ENCODE data around the gene OTUD5. TPM values are rescaled to one million over a fixed set of nuclear protein-coding genes. Genes with fewer than 3 reads are reported as not detected.
A peak's percentile ranks its signal among the peaks of the same experiment; 100 is the strongest.

Gene OTUD5
- total and polyA plus RNA-seq, 2 of the 13 experiments (the other 11 are each of a cell fraction or from before 2014, with no cell fraction given): 18.4 to 42.2 TPM

DNA sequence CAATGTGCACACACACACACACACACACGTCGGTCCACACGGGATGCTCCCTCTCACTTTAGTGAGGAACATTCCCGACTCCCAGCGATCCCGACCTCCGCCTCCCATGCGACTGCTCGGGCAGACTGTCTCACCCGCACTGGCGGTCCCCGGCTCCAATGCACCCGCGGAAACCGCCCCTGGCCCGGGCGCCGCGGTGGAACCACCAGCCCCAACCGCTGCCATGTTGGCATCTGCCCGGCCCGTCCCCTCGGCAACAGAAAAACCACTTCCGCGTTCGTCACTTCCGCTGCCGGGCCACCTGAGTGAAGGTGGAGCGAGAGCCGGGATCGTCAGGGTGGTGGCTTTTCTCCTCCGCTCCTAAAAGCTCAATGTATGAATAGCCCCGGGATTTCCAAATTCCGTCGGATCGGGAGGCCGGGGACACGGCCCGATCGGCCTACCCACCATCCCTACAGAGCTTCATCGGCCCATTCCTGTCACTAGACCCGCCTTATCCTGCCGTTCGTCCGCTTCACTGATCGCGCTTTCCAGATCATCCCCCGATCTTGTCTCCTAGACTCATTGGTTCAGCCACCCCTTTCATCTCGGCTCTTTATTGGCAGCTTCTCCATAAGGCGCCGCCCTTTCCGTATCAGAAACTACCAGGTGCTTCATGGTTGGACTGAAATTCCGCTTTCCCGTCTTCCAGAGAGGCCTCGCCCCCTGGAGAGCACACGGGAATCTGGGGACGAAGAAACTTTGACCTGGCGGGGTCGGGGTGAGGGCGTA lies 45.8 kb downstream of the OTUD5 start, which contains the start of gene SLC35A2 (continued):
- TF ChIP-seq NFATC3 (CRISPR knock-in tag; IDR thresholded peaks at IDR 0.05): 0 out of 2 replicates have a peak, but pooled peaks have one; percentile 39
- no peak for TF ChIP-seq E2F1 (CRISPR knock-in tag; IDR thresholded peaks at IDR 0.05)
- TF ChIP-seq EED (CRISPR knock-in tag; IDR thresholded peaks at IDR 0.05): no peak
- TF ChIP-seq ZNF367 (CRISPR knock-in tag; IDR thresholded peaks at IDR 0.05; ENCODE audit: borderline replicate concordance): no peak
- no peak for TF ChIP-seq HOMEZ (CRISPR knock-in tag; IDR thresholded peaks at IDR 0.05; ENCODE audit: low read depth)
- TF ChIP-seq, protein P1, sequence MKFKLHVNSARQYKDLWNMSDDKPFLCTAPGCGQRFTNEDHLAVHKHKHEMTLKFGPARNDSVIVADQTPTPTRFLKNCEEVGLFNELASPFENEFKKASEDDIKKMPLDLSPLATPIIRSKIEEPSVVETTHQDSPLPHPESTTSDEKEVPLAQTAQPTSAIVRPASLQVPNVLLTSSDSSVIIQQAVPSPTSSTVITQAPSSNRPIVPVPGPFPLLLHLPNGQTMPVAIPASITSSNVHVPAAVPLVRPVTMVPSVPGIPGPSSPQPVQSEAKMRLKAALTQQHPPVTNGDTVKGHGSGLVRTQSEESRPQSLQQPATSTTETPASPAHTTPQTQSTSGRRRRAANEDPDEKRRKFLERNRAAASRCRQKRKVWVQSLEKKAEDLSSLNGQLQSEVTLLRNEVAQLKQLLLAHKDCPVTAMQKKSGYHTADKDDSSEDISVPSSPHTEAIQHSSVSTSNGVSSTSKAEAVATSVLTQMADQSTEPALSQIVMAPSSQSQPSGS (CRISPR knock-in tag; IDR thresholded peaks at IDR 0.05): no peak
- TF ChIP-seq CREBL2 (CRISPR knock-in tag; IDR thresholded peaks at IDR 0.05; ENCODE audit: borderline replicate concordance): no peak
- TF ChIP-seq TAF15 (IDR thresholded peaks at IDR 0.05; ENCODE audit: low read depth, low read length, poor library complexity, severe bottlenecking): no peak
- TF ChIP-seq HOXA3 (CRISPR knock-in tag; IDR thresholded peaks at IDR 0.05): peak; percentile 48; the same call in 1 of the 2 replicates
- TF ChIP-seq ATF4 (CRISPR knock-in tag; IDR thresholded peaks at IDR 0.05): peak in 1 of 2 experiments; percentile 21; a peak in 1 of 4 replicates
- TF ChIP-seq ZNF101 (CRISPR knock-in tag; IDR thresholded peaks at IDR 0.05; ENCODE audit: borderline replicate concordance, low read depth): no peak
- TF ChIP-seq ZNF256 (CRISPR knock-in tag; conservative IDR thresholded peaks at IDR 0.05): no peak
- no peak for TF ChIP-seq ZNF354B (CRISPR knock-in tag; IDR thresholded peaks at IDR 0.05)
- TF ChIP-seq ZBTB49 (CRISPR knock-in tag; IDR thresholded peaks at IDR 0.05; ENCODE audit: borderline replicate concordance): no peak
- TF ChIP-seq, protein P2, sequence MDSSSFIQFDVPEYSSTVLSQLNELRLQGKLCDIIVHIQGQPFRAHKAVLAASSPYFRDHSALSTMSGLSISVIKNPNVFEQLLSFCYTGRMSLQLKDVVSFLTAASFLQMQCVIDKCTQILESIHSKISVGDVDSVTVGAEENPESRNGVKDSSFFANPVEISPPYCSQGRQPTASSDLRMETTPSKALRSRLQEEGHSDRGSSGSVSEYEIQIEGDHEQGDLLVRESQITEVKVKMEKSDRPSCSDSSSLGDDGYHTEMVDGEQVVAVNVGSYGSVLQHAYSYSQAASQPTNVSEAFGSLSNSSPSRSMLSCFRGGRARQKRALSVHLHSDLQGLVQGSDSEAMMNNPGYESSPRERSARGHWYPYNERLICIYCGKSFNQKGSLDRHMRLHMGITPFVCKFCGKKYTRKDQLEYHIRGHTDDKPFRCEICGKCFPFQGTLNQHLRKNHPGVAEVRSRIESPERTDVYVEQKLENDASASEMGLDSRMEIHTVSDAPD (CRISPR knock-in tag; IDR thresholded peaks at IDR 0.05): no peak
- TF ChIP-seq, protein P3, sequence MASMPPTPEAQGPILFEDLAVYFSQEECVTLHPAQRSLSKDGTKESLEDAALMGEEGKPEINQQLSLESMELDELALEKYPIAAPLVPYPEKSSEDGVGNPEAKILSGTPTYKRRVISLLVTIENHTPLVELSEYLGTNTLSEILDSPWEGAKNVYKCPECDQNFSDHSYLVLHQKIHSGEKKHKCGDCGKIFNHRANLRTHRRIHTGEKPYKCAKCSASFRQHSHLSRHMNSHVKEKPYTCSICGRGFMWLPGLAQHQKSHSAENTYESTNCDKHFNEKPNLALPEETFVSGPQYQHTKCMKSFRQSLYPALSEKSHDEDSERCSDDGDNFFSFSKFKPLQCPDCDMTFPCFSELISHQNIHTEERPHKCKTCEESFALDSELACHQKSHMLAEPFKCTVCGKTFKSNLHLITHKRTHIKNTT (CRISPR knock-in tag; IDR thresholded peaks at IDR 0.05): no peak
- peak; percentile 70 for TF ChIP-seq RFX1 (IDR thresholded peaks at IDR 0.05)
- TF ChIP-seq ZNF510 (CRISPR knock-in tag; IDR thresholded peaks at IDR 0.05; ENCODE audit: low read depth): no peak
